GM18517 (cell line): ENCODE results near the gene RALGDS.
A peak's percentile ranks its signal among the peaks of the same experiment; 100 is the strongest.

Source experiments
- ATAC-seq: cut with Tn5 transposase; IDR thresholded peaks from one replicate; pipeline ENCODE4 v1.9.1; 2021; ENCODE audit warnings: mild to moderate bottlenecking, moderate library complexity; ENCODE audit not compliant: unreplicated experiment

RALGDS gene

DNA sequence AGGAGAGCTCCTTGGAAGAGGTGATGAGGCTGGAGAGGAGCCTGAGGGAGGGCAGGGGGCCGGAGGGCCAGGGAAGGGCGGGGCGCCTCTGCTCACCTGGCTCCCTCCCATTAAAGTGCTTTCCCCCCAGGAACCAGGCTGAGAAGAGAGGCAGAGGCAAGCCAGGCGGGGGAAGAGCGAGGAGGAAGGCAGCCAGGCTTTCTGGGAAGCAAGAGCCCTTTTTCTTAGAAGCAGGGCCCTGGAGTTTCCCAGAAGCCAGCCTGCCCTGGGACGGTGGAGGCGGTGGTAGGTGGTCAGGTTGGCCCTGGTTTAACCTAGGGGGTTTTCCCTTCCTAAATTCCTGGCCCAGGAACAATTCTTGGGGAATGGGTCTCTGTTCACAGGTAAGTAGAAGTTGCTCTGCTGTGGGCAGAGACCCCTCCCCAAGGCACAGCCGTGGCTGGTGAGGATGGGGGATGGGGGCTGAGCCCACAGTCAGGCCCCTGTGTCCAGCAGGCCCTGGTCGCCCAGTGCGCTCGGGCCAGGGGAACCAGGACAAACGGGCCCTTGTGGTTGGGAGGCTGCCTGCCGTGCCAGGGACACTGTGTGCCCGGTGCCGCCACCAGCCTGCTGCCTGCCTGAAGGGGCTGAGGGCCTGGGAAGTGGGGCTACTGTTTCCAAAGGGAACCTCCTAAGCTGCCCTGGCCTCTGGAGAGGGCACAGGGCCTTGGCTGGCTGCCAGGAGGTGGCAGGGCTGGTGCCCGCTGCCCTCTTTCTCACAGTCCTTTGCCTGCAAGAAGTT, 16.6 kb upstream of the RALGDS start:
- ATAC-seq, result no peak

DNA sequence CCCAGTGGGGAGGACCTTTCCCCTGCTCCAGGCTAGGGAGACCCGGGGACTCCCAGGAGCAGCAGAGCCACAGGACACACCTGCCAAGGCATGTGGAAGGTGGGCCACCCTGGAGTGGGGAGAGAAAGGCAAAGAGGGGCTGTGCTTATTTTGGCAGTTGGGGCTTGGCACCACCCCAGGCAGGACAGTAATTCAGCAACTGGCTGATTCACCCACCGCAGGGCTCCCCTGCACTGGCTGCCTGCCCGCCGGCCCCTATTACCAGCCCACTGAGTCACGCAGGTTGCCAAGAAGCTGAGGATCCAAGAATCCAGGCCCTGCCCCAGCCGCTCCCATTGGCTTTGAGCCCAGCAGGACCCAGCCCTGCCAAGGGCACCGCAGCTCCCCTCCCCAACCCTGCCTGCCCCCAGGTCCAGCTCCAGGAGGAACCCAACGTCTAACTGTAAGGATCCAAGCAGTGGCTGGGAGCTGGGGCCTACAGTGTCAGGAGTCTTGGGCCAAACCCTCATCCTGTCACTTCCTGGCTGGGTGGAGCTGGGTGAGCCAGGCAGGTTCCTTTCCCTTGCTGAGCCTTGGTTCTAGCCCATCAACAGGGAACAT, 14.2 kb upstream of the RALGDS start:
- ATAC-seq, result no peak

DNA sequence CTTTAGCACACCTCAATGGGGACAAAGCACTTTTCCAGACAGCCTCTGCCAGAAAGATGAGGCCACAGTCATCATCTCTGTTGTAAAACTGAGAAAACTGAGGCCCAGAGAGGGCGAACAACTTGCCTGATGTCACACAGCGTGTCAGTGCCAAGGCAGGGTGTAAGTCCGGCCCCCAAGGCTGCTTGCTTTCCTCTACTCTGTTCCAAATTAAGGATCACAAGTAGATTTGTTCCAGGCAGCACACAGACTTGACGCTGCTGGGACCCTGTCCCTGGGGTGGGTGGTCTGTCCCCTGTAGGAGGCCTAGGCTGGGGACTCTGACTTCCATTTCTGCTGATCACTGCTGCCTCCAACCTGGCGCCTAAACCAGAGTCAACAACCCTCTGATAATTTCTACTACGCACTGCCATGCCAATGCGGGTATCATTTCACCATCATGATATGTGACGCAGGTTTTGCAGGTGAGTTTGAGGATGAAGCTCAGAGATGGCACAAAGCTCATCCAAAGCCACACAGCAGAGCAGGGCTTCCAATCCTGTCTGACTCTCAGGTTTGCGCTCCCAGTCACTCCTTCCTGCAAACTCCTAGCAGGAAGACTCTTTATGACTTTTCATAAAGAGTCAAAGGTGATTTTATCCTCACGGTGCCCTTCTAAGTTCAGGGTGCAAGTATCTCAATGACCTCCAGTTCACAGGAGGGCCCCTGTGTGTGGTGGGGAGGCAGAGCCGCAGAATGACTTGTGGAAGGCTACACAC, 13.5 kb upstream of the RALGDS start:
- ATAC-seq, result no peak

DNA sequence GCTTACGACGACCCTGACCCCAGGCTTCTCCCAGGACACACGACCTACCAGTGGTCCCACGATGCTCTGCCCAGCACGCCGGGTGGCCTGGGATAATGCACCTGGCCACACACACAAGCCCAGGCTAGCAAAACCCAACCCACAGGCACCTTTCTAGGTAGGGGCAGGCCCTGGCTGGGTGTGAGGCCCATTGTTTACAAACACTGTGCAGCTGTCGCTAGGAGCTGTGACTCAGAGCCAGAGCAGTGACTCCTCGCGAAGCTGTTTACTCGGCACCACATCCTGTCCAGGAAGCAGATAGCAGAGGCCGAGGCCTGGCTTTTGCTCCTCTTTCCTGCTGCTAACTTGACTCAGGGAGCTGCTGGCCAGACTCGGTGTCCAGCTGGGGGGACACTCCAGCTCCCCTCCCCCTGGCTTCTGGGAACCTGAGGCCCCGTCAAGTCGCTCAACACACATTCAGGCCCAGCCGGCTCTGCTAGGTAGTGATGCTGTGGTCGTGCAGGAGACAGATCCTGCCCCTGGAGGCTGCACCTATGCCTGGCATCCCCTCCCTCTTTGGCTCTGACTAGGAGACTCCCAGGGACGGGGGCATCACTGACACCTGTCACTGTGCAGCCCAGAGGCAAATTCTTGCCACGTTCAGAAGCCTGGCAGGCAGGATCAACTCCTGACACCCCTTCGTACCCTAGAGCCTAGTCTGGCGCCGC, 12.8 kb upstream of the RALGDS start:
- peak; percentile 86 for ATAC-seq

DNA sequence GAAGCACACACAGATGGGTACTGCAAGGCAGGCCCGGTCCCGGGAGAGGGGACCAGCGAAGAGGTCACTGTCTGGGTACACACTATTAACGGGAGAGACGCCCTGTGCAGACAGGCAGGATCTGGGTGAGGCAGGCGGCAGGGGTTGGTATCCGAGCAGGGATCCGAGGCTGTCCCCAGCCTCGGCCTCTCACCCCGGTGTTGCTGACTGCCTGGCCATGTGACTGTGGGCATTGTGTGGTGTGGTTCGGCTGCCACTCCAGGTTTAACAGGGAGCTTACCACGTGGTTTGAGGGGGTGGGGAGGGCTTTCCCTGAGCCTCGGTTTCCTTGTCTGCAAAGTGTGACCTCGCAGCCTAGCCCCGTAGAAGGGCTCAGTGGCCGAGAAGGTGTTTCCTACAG, 11.1 kb upstream of the RALGDS start:
- no peak for ATAC-seq

DNA sequence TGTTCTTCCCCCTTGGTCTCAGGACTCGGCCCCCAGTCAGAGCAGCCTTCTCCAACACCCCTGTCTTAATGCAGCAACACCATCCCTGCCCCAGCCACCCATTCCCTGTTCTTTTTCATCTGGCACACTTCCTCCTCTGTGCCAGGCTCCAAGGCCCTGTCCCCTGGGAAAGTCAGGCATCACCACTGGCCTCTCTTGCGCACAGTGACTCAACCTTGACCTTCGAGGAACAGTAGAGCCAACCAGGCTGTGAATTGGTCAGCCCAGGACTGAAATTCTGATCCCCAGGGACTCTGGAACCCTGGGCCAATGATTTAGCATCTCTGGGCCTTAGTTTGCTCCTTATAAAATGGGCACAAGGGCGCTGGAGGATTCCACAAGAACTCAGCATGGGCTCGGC, 10.5 kb upstream of the RALGDS start:
- ATAC-seq, result no peak

DNA sequence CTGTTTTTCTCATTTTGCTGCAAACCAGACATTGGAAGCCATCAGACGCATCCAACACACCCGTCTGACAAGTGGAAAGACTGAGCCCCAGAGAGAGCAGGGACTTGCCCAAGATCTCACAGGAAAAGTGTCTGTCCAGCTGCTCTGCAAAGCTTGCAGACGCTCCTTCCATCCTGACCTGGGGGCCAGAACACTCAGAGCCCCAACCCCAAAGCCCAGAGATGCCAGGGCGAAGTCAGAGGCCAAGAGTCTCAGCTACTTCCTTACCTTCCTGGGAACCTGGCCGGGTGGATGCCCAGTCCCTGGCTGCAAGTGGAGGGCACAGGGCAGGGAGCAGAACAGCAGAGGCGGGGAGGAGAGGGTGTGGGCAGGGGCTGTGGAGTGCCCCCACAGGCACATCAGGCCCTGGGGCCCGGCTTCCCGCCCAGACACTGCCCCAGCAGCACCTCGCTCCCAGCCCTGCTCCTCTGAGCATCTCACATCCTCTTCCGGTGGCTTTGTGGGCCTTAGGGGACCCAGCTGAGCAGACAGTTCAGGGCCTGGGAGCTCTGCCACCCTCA, 9.7 kb upstream of the RALGDS start:
- ATAC-seq, result no peak

DNA sequence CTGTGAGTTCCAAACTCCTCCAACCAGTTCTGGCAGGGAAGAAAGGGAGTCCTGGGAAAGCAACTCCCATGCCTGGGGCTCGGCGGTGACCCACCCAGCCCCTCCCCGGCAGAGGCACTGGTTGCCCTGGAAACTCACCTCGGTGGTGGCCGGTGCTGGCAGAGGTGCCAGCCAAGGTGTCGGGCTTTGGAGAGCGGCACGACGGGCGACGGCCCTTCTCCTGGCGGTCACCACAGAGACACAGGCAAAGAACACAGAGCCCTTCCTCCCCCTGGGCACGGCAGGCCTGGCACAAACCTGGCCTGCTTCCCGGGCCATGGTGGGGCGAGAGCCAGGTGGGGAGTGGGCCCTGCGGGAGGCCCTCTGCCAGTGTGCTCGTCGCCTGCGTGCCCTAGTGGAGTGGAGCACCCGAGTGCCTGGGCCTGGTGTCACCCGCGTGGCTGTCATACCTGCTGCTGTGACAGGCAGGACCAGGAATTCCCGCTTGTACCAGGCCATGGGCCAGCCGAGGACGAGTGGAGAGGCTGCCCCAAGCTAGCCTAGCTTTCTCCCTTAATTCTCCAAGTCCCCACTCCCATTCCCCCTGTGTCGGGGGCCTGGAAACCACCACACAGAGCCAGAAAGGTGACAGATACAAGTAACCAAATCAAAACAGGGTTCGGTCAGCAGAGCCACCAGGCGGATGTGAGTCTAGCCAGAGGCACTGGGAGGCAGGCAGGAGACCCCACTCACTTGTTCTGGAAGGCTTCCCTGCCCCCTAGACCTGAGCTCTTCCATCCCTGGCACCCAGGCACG, 8.2 kb upstream of the RALGDS start:
- ATAC-seq, result no peak

DNA sequence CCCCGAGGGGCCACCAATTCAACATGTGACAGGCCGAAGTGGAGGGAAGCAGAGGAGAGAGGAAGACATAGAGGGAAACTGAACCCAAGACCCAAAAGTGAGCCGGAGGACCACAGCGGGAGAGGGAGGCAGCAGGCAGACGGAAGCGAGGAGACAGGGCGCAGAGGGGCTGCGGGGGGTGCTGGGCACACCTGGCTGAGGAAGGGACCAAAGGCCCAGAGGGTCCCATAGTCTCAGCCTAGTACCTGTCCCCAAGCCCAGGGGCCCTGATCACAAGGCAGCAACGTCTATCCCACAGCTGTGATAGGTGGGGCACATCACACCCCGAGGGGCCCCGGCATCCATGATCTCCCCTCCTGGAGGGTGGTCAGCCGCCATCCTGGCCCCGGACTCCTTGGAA, 7.1 kb upstream of the RALGDS start:
- ATAC-seq, result no peak

DNA sequence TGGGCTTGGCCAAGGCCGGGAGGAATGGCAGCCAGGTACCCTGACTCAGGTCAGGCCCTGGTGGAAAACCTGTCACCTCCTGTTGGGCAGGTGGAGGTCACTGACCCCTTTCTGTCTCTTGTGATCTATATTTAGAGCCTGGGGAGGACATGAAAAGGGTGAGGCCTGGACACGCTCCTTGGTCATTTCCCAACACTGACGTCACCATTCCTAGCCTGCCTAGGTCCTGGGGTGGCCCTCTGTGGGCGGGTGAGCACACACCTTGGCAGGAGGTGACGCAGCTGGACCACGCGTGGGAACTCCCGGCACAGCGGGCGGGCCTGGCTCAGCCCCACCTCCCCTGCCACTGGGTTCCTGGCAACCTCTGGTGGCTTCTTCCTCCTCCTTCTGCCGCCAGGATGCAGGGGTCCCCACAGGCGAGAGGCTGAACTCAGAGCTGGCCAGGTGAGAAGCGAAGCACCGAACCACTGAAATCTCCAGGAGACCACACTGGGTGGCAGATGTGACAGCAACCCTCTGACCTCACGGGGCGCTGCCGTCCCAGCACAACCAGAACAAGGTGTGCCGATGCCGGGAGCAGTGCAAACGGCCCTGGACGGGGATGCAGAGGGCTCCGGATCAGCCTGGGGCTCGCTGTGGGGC, 6.4 kb upstream of the RALGDS start:
- ATAC-seq, result no peak

DNA sequence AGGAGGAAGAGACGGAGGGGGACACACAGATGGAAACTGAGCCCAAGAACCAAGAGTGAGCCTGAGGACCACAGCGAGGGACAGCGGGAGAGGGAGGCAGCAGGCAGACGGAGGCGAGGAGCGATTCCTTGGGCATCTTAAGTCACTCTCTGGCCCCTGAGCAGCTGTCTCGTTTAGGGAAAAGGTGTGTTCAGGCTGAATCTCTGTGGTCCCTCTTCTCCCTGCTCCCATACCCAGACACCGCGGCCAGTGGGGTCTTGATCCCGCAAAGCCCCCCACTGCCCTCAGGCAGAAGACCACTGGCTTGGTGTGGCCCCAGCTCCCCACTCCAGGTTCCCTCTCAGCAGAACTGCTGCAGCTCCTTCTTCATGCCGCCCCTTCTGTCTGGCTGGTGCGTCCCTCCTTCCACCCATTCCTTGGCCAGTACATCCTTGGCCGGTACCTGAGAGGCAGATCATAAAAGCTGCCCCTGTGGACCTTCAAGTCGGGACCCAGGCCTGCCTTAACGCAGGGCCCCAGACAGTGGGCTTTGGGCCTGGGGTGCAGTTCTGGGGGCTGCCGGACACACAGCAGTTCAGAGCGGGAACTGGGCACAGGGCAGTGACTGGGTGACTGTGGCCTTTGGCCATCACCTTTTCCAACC, 5.8 kb upstream of the RALGDS start:
- ATAC-seq, result no peak

DNA sequence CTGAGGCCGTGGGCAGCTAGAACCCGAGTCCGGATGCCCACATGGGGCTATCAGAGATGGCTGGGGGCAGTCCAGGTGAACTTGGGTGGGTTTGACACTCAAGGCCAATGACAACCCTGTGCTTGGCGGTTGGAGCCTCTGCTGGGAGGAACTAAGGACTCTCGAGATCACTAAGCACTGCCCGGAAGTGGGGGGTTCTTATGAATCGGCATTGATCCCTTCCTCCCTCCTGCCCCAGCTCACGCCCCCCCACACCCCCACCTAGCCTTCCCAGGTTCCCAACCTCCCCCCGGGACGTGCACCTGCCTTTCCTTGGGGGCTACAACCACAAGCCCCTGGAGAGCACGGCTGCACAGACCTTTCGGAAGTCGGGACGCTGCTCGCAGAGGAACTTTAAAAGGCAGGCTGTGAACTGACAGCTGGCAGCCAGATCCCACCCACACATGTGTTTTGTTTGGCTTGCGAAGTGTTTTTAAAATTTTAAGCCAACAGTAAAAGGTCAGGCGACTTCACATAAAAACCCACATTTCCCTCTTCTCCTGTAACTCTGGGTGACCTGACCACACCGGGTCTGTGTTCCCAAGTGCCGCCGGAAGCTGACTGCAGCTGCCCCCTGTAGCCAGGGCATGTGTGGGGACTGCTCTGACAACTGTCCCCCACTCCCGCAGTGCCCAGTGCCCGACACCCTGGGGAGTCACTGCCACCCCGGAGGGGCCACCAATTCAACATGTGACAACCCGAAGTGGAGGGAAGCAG, 5.1 kb upstream of the RALGDS start:
- no peak for ATAC-seq

DNA sequence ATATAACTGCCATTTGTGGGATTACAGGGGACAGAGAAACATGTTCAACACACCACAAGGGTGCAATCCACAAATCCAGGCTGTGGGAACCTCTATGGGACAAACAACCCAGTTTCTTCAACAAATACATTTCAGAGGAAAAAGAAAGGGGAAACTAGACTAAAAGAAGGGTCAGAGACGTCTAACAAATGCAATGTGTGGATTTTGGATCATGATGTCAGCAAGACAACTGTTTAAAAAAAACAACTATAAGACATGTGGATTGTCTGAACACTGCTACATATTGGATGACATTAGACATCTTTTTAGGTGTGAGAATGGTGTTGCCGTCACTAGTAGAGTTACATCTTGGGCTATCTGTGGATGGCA, 3.9 kb upstream of the RALGDS start:
- ATAC-seq, result no peak

DNA sequence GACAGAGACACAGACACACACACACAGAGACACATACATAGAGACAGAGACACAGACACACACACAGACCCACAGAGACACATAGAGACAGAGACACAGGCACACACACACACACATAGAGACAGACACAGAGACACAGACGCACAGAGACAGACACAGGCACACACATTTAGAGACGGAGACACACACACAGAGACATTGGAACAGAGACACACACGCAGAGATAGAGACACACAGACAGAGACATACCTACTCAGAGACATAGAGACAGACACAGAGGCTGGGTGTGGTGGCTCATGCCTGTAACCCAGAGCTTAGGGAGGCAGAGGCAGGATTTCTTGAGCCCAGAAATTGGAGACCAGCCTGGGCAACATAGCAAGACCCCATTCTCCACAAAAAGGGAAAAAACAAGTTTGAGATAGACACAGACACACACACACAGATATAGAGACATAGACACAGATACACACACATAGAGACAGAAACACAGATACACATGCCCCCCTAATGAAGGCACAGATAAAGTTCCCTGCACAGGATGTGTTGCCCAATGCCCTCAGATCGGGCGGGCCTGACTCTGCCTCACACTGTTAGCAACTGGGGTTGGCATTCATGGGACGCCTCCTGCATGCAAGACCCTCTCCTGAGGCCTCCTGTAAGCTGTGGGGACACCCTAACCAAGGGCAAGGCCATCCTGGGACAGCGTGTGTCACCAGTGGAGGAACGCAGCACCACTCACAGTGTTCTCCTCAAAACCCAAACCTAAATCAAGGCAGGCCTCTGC, 3.3 kb upstream of the RALGDS start:
- ATAC-seq, result no peak

DNA sequence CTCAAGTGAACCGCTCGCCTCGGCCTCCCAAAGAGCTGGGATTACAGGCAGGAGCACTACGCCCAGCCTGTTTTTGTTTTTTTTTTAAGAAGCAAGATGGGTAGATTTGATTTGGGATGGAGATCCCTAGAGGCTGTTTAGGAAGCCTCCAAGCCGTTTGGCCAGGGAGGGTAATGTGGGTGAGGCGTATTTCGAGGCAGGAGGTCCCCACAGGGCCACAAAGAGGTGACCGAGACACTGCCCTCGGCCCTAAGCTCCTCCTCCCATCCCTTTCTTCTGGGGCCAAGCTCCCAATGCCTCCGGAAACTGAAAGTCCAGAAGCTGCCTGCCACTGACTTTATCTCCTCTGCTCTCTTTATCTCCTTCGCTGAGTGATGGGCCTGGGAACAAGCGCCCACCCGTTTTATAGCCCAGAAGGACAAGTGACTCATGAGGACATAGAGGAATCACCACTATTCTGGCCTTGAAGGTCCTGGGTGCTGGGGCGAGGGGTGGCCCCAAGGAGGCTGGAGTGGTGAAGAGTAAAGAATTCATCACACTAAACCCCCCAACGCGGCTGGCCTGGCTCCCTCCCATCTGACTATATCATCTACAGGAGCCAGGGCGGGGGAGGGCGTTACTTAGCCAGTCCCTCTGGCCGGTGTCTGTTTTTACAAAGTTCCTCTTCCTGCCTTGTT, 2.0 kb upstream of the RALGDS start:
- no peak for ATAC-seq

DNA sequence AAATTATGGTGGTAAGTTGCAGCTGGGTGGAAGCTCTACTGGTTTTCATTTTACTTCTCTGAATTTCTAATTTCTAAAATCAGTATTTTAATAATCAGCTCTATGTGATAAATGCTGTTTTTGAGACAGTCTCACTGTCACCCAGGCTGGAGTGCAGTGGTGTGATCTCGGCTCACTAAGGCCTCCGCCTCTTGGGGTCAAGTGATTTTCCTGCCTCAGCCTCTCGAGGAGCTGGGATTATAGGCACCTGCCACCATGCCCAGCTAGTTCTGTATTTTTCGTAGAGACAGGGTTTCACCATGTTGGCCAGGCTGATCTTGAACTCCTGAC, 1.5 kb upstream of the RALGDS start:
- no peak for ATAC-seq

DNA sequence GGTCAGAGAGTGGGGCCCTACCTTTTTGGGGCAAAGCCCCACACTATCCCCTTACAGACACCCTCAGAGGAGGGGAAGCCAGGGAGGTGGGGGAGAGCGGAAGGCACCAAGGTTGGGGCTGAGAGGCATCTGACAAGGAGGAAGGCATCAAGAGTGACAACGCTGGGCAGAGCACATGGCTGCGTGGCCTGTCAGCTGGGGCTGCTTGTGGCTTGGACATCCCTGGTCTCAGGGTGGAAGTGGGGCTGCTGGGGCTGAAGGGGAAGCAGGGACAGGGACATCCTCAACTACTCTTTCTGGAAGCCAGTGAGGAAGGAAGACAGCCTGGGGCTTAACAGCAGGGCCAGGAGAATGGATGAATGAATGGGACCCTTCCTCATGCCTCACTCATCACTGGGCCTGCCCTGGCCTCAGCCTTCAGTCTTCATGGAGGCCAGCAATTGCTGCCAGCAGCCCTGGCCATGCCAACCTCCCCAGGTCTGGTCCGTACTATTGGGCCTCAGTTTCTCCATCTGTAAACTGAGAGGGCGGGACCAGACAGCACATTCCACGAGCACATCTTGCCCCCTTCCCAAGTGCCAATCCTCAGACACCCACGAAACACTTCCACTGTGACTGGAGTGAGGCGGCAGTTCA, 993 bp upstream of the RALGDS start:
- no peak for ATAC-seq
